Sigmoid colon (tissue), 4 donors: ENCODE data around the gene CDON.

ENCODE experiments used
- CTCF ChIP-seq, 4 experiments: fragments of 450-650 bp in 3 of 4; fragments of 200-600 bp in 1 of 4; IDR thresholded peaks; one replicate each; pipeline ENCODE4 v1.5.1; 2016 to 2019; ENCODE audit warnings: antibody characterized with exemption in 4 of 4, mild to moderate bottlenecking in 3 of 4, moderate library complexity in 2 of 4
- EP300 ChIP-seq, 4 donors: sonication (generic); formaldehyde crosslinking; IDR thresholded peaks; one replicate each; pipeline ENCODE4 v1.6.1; 2017; ENCODE audit warnings: antibody characterized with exemption in 4 of 4
- POLR2A ChIP-seq, 2 donors: fragments of 450-650 bp; IDR thresholded peaks; one replicate each; pipeline ENCODE4 v1.6.1; 2016; ENCODE audit warnings: antibody characterized with exemption in 2 of 2, mild to moderate bottlenecking in 2 of 2, moderate library complexity in 2 of 2

- TF ChIP-seq CTCF (IDR thresholded peaks at IDR 0.05) (no peak), EP300 (IDR thresholded peaks at IDR 0.05) (no peak), POLR2A (IDR thresholded peaks at IDR 0.05) (no peak)
These were observed 60.5 kb downstream of the CDON start for GRCh38 chr11:126002181-126002580.
